ENCODE measurements around the gene GLT8D2. TPM values are rescaled to one million over a fixed set of nuclear protein-coding genes. Genes with fewer than 3 reads are reported as not detected.

GLT8D2 gene
- total RNA-seq, 6 experiments from 2014 or later = 36.4 to 58.0 (median 50.9) TPM

- Mint-ChIP-seq H3K27ac (no peak overlapping the region), H3K27me3 (ENCODE audit: insufficient read depth) (peaks cover 2% of the 10 kb centered on the region; the same call in 1 of the 2 replicates), H3K4me1 (ENCODE audit: low read depth) (peaks cover 53% of the 10 kb centered on the region), H3K36me3 (ENCODE audit: low read depth) (peaks cover 20% of the 10 kb centered on the region), H3K4me3 (no peak overlapping the region), H3K9me3 (no peaks in the 10 kb centered on the region)
- no peak for DNase-seq
- TF ChIP-seq, protein P1, sequence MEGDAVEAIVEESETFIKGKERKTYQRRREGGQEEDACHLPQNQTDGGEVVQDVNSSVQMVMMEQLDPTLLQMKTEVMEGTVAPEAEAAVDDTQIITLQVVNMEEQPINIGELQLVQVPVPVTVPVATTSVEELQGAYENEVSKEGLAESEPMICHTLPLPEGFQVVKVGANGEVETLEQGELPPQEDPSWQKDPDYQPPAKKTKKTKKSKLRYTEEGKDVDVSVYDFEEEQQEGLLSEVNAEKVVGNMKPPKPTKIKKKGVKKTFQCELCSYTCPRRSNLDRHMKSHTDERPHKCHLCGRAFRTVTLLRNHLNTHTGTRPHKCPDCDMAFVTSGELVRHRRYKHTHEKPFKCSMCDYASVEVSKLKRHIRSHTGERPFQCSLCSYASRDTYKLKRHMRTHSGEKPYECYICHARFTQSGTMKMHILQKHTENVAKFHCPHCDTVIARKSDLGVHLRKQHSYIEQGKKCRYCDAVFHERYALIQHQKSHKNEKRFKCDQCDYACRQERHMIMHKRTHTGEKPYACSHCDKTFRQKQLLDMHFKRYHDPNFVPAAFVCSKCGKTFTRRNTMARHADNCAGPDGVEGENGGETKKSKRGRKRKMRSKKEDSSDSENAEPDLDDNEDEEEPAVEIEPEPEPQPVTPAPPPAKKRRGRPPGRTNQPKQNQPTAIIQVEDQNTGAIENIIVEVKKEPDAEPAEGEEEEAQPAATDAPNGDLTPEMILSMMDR (IDR thresholded peaks at IDR 0.05) = no peak
These were observed 87.5 kb downstream of the GLT8D2 start for GRCh38 chr12:103962493-103962892.

- Mint-ChIP-seq H3K4me3 (no peak overlapping the region), H3K4me1 (ENCODE audit: low read depth) (peaks cover 50% of the 10 kb centered on the region), H3K36me3 (ENCODE audit: low read depth) (peaks cover 9% of the 10 kb centered on the region; the same call in 1 of the 2 replicates), H3K9me3 (no peaks in the 10 kb centered on the region), H3K27ac (no peak overlapping the region), H3K27me3 (ENCODE audit: insufficient read depth) (peaks cover 2% of the 10 kb centered on the region; the same call in 1 of the 2 replicates)
- TF ChIP-seq, protein P1 (IDR thresholded peaks at IDR 0.05) = no peak
- no peak for DNase-seq
These were observed 89.3 kb downstream of the GLT8D2 start for GRCh38 chr12:103960616-103961227.

DNA sequence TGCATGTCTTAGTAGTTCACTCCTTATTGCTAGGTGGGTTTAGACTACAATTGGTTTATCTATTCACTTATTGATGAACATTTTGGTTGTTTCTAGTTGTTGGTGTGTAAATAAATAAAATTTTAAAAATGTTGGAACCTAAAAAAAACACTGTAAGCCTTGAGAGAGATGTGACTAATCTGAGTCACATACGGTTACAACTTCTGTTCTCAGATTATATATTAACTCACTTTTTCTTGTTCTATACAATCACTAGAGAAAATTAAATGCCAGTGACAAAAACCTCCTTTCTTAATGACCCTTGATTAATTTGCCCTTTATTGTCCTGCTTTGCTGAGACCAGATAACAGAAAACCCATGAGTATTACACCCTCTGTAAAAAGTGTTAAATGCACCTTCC, 91.4 kb downstream of the GLT8D2 start:
- Mint-ChIP-seq H3K4me1 (ENCODE audit: low read depth) (peaks cover 58% of the 10 kb centered on the region), H3K27me3 (ENCODE audit: insufficient read depth) (no peaks in the 10 kb centered on the region), H3K27ac (peak overlapping the region; percentile 50), H3K9me3 (no peaks in the 10 kb centered on the region), H3K36me3 (ENCODE audit: low read depth) (peaks cover 9% of the 10 kb centered on the region), H3K4me3 (no peak overlapping the region)
- no peak for DNase-seq
- TF ChIP-seq, protein P1 (IDR thresholded peaks at IDR 0.05) = no peak

GRCh38 chr12:103957865-103958388, 92.1 kb downstream of the GLT8D2 start:
- H3K4me1 Mint-ChIP-seq (ENCODE audit: low read depth) = peaks cover 53% of the 10 kb centered on the region
- H3K4me3 Mint-ChIP-seq = peak overlapping the region; percentile 98
- H3K27ac Mint-ChIP-seq = peak overlapping the region; percentile 98
- H3K9me3 Mint-ChIP-seq = no peaks in the 10 kb centered on the region
- peaks cover 9% of the 10 kb centered on the region for H3K36me3 Mint-ChIP-seq (ENCODE audit: low read depth)
- DNase-seq = no peak
- H3K27me3 Mint-ChIP-seq (ENCODE audit: insufficient read depth) = no peaks in the 10 kb centered on the region
- TF ChIP-seq, protein P1 (IDR thresholded peaks at IDR 0.05) = no peak

DNA sequence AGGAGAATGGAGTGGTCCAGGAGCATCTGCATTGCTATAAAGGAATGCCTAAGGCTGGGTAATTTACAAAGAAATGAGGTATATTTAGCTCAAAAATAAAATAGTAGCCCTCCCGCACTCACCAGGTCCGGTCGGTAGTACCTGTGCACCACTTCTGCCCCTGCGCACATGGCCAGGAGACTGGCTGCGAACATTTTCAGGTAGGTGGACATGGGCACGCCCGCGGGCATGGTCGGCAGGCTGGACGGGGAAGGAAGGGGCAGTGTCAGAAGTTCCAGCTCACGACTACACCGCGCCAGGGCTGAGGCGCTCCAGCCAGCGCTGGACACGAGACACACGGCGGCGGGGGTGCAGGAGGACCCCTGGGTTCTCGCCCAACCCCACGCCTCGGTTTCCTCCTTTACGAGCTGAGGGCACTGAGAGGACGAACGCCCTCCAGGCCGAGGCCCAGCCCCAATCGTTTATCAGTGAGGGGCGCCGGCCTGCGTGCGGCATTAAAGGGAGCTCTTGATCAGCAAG, 93.4 kb downstream of the GLT8D2 start:
- no peak for DNase-seq
- Mint-ChIP-seq H3K27ac (peak overlapping the region; percentile 98), H3K4me1 (ENCODE audit: low read depth) (peaks cover 53% of the 10 kb centered on the region), H3K36me3 (ENCODE audit: low read depth) (peaks cover 14% of the 10 kb centered on the region), H3K4me3 (peak overlapping the region; percentile 98), H3K27me3 (ENCODE audit: insufficient read depth) (no peaks in the 10 kb centered on the region), H3K9me3 (no peaks in the 10 kb centered on the region)
- TF ChIP-seq, protein P1 (IDR thresholded peaks at IDR 0.05) = no peak
